ENCODE data around the gene GRIA1. TPM values are rescaled to one million over a fixed set of nuclear protein-coding genes. Genes with fewer than 3 reads are reported as not detected.
"Not testable (repeated sequence)": the region's sequence is repeated elsewhere in the genome, so short reads cannot be mapped to it uniquely, and the experiment has no call there.

Gene GRIA1
- total and polyA plus RNA-seq, 5 donors from 2014 or later: not detected

DNA sequence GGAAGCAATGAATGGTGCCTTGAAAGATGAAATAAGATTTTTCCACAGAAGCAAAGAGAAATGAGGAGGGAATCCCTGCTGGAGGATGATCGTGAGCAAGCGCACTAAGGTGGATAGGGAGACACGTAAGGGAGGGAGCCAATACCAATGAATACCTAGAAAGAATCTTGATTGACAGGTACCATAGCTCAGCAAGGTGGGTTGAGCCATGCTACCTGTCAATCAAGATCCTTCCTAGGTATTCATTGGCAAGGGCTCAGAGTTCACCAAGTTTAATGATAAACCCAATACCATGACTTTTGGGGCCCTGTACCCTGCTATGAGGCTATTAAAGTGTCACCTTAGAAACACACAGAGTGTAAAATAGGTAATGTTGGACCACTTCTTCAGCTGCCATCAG, 226.8 kb downstream of the GRIA1 start:
- no peak for ATAC-seq (ENCODE audit: low read depth in 2 of 2)
- peaks cover 0 to 6% (median 0%) of the 10 kb centered on the region in 7 donors for H3K9me3 Mint-ChIP-seq
- H3K27ac Mint-ChIP-seq: no peak overlapping the region
- no peaks in the 10 kb centered on the region for H3K4me1 Mint-ChIP-seq
- H3K4me3 Mint-ChIP-seq: no peak overlapping the region
- no peaks in the 10 kb centered on the region for H3K36me3 ChIP-seq (ENCODE audit: control insufficient read depth, insufficient read depth, low read length)
- H3K27me3 ChIP-seq (ENCODE audit: control insufficient read depth, insufficient read depth, low read length): no peaks in the 10 kb centered on the region
- no peak overlapping the region for H3K27ac ChIP-seq (ENCODE audit: insufficient read depth, low read length, poor library complexity, severe bottlenecking)
- DNase-seq: no peak
- H3K4me1 ChIP-seq (ENCODE audit: control insufficient read depth, insufficient read depth, low read length, poor library complexity, severe bottlenecking): no peaks in the 10 kb centered on the region
- no peaks in the 10 kb centered on the region for H3K36me3 Mint-ChIP-seq
- H3K9me3 ChIP-seq (ENCODE audit: control insufficient read depth in 2 of 2, low read length in 2 of 2): no peaks in the 10 kb centered on the region
- H3K27me3 Mint-ChIP-seq: no peaks in the 10 kb centered on the region
- H3K4me3 ChIP-seq (ENCODE audit: low read depth, low read length): no peak overlapping the region

DNA sequence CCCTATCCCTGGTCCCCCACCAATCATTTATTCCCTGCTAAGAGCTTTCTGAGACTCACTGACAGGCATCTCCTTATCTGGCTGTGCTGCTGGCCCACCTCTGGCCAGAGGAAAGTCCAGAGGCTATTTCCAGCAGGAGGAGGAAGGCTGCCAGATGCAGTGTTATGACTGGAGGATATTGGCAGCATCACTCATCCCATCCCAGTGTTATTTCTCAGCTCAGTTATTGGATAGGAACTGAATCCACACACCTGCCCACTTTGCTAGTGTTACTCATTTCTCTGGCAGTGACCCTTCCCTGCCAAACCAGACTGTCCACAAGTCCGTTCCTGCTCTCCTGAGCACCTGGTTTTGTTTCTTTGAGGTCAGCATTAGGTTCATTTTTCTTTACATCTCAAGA, 228.2 kb downstream of the GRIA1 start:
- Mint-ChIP-seq H3K4me1 (no peaks in the 10 kb centered on the region), H3K27ac (no peak overlapping the region), H3K36me3 (no peaks in the 10 kb centered on the region), H3K27me3 (no peaks in the 10 kb centered on the region), H3K9me3 (peaks cover 0 to 6% (median 0%) of the 10 kb centered on the region in 7 donors), H3K4me3 (no peak overlapping the region)
- no peaks in the 10 kb centered on the region for H3K9me3 ChIP-seq (ENCODE audit: control insufficient read depth in 2 of 2, low read length in 2 of 2)
- H3K4me3 ChIP-seq (ENCODE audit: low read depth, low read length): no peak overlapping the region
- DNase-seq (no peak), ATAC-seq (ENCODE audit: low read depth in 2 of 2) (no peak)
- no peak overlapping the region for H3K27ac ChIP-seq (ENCODE audit: insufficient read depth, low read length, poor library complexity, severe bottlenecking)
- H3K27me3 ChIP-seq (ENCODE audit: control insufficient read depth, insufficient read depth, low read length): no peaks in the 10 kb centered on the region
- no peaks in the 10 kb centered on the region for H3K36me3 ChIP-seq (ENCODE audit: control insufficient read depth, insufficient read depth, low read length)
- no peaks in the 10 kb centered on the region for H3K4me1 ChIP-seq (ENCODE audit: control insufficient read depth, insufficient read depth, low read length, poor library complexity, severe bottlenecking)

DNA sequence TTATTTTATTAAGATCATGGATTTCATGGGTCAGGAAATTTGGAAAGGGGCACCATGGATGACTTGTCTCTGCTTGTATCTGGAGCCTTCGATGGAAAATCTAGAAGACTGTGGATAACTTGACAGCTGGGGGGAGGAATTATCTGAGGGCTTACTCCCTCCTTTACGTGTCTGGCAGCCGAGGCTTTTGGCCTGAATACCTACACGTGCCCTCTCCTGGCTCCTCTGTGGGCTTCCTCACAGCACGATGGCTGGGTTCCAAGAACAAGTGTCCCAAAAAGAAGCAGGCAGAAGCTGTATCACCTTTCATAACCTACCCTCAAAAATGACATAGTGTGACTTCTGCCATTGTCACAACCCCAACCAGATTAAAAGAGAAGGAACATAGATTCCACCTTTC, 228.9 kb downstream of the GRIA1 start:
- H3K4me3 Mint-ChIP-seq: no peak overlapping the region
- no peak overlapping the region for H3K27ac ChIP-seq (ENCODE audit: insufficient read depth, low read length, poor library complexity, severe bottlenecking)
- no peaks in the 10 kb centered on the region for H3K4me1 ChIP-seq (ENCODE audit: control insufficient read depth, insufficient read depth, low read length, poor library complexity, severe bottlenecking)
- H3K4me3 ChIP-seq (ENCODE audit: low read depth, low read length): no peak overlapping the region
- H3K36me3 ChIP-seq (ENCODE audit: control insufficient read depth, insufficient read depth, low read length): no peaks in the 10 kb centered on the region
- no peaks in the 10 kb centered on the region for H3K4me1 Mint-ChIP-seq
- H3K27me3 ChIP-seq (ENCODE audit: control insufficient read depth, insufficient read depth, low read length): no peaks in the 10 kb centered on the region
- H3K9me3 Mint-ChIP-seq: peaks cover 0 to 6% (median 0%) of the 10 kb centered on the region in 7 donors
- DNase-seq (no peak), ATAC-seq (ENCODE audit: low read depth in 2 of 2) (no peak)
- H3K27ac Mint-ChIP-seq: no peak overlapping the region
- H3K27me3 Mint-ChIP-seq: no peaks in the 10 kb centered on the region
- H3K36me3 Mint-ChIP-seq: no peaks in the 10 kb centered on the region
- H3K9me3 ChIP-seq (ENCODE audit: control insufficient read depth in 2 of 2, low read length in 2 of 2): no peaks in the 10 kb centered on the region

DNA sequence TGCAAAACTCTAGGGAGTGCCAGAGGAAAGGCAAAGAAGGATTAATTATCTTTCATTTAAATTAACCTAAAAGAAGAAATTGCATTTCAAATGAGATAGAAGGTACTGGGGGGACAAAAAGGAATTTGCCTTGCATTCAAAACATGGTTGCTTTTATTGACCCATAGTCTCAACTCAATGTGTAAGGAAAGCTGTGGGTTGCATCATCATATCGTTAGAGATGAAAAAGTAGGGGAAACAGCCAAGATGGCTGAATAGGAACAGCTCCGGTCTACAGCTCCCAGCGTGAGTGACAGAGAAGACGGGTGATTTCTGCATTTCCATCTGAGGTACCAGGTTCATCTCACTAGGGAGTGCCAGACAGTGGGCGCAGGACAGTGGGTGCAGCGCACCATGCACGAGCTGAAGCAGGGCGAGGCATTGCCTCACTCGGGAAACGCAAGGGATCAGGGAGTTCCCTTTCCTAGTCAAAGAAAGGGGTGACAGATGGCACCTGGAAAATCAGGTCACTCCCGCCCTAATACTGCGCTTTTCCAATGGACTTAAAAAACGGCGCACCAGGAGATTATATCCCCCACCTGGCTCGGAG, 232.6 kb downstream of the GRIA1 start:
- H3K9me3 Mint-ChIP-seq; H3K9me3 ChIP-seq (ENCODE audit: control insufficient read depth in 2 of 2, low read length in 2 of 2); H3K36me3 ChIP-seq (ENCODE audit: control insufficient read depth, insufficient read depth, low read length); H3K27me3 Mint-ChIP-seq; H3K27me3 ChIP-seq (ENCODE audit: control insufficient read depth, insufficient read depth, low read length); H3K4me1 ChIP-seq (ENCODE audit: control insufficient read depth, insufficient read depth, low read length, poor library complexity, severe bottlenecking); H3K4me3 ChIP-seq (ENCODE audit: low read depth, low read length); ATAC-seq (ENCODE audit: low read depth in 2 of 2); DNase-seq; H3K27ac ChIP-seq (ENCODE audit: insufficient read depth, low read length, poor library complexity, severe bottlenecking); H3K27ac Mint-ChIP-seq; H3K36me3 Mint-ChIP-seq; H3K4me1 Mint-ChIP-seq; H3K4me3 Mint-ChIP-seq: not testable (repeated sequence)

DNA sequence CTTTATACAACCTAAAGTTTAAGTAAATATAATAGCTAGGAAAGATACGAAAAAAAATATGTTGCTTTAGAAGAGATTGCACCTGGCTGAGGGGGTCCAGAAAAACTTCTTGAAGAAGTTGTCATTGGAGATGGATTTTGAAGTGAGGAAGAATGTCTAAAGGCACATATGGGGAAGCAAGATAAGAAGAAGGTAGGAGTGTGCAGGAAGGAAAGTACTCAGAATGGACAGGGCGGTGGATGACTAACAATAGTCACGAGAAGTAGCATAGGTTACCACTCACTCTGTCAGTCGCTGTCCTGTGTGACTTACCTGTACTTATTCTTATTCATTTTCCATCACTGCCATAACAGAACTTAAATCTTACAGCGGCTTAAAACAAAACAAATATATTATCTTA, 251.6 kb downstream of the GRIA1 start:
- Histone ChIP-seq H3K4me3 (ENCODE audit: low read depth, low read length) (no peak overlapping the region), H3K4me1 (ENCODE audit: control insufficient read depth, insufficient read depth, low read length, poor library complexity, severe bottlenecking) (no peaks in the 10 kb centered on the region), H3K9me3 (ENCODE audit: control insufficient read depth in 2 of 2, low read length in 2 of 2) (no peaks in the 10 kb centered on the region), H3K36me3 (ENCODE audit: control insufficient read depth, insufficient read depth, low read length) (no peaks in the 10 kb centered on the region), H3K27ac (ENCODE audit: insufficient read depth, low read length, poor library complexity, severe bottlenecking) (no peak overlapping the region), H3K27me3 (ENCODE audit: control insufficient read depth, insufficient read depth, low read length) (no peaks in the 10 kb centered on the region)
- Mint-ChIP-seq H3K9me3 (peaks cover 0 to 1% (median 0%) of the 10 kb centered on the region in 7 donors), H3K4me3 (no peak overlapping the region), H3K4me1 (no peaks in the 10 kb centered on the region), H3K27me3 (no peaks in the 10 kb centered on the region), H3K36me3 (no peaks in the 10 kb centered on the region), H3K27ac (no peak overlapping the region)
- ATAC-seq (ENCODE audit: low read depth in 2 of 2): no peak
- DNase-seq: no peak

DNA sequence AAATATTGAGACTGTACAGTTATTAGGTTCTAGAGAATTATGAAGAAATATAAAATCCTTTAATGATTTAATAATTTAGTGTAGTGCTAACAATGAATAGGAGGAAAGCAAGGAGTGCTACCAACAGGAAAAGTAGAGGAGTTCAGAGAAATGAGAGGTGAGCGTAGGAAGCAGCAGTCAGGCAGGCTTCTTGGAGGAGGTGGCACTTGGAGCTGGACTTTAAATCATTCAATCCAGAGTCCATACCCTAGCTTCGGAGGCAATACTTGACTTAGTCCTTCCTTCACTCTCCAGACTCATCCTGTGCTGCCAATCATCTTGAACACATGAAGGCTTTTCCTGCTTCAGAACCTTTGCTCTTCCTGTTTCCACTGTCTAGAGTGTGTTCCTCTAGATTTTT, 254.3 kb downstream of the GRIA1 start:
- peaks cover 0 to 3% (median 0%) of the 10 kb centered on the region in 7 donors for H3K9me3 Mint-ChIP-seq
- H3K27ac ChIP-seq (ENCODE audit: insufficient read depth, low read length, poor library complexity, severe bottlenecking): no peak overlapping the region

DNA sequence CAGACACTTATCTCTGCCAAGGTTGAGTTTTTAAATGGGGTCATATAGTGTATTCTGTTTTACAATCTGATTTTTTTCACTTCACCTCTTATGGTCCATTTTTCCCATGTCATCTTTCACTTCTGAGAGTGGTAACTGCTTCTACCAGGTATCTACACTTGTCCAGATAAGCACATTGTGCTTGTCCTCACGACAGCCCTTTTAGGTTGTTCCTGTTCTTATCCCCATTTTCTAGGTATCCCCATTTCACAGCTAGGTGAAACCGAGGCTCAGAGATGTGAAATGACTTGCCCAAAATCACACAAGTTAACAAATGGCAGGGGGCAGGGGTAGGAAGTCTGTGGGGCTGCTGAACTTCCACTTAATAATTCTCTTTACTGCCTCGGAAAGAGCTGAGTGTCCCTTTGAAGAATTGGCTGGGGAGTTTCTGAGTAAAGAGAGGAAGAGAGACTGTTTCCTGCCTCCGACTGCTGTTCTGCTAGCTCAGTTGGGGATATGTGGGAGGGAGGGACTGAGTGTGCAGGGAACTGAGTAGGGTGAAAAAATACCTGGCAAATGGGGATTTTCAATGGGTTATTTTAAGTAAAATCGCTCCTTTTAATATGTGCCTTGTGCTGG, 255.4 kb downstream of the GRIA1 start:
- no peak for DNase-seq
- H3K9me3 Mint-ChIP-seq: peaks cover 0 to 3% (median 0%) of the 10 kb centered on the region in 7 donors
- Histone ChIP-seq H3K4me3 (ENCODE audit: low read depth, low read length) (no peak overlapping the region), H3K27me3 (ENCODE audit: control insufficient read depth, insufficient read depth, low read length) (no peaks in the 10 kb centered on the region), H3K4me1 (ENCODE audit: control insufficient read depth, insufficient read depth, low read length, poor library complexity, severe bottlenecking) (no peaks in the 10 kb centered on the region), H3K36me3 (ENCODE audit: control insufficient read depth, insufficient read depth, low read length) (no peaks in the 10 kb centered on the region), H3K27ac (ENCODE audit: insufficient read depth, low read length, poor library complexity, severe bottlenecking) (no peak overlapping the region), H3K9me3 (ENCODE audit: control insufficient read depth in 2 of 2, low read length in 2 of 2) (no peaks in the 10 kb centered on the region)
- H3K27me3 Mint-ChIP-seq: no peaks in the 10 kb centered on the region
- H3K4me3 Mint-ChIP-seq: no peak overlapping the region
- peak overlapping the region in 1 of 3 donors; percentile 15 for H3K27ac Mint-ChIP-seq
- no peaks in the 10 kb centered on the region for H3K4me1 Mint-ChIP-seq
- H3K36me3 Mint-ChIP-seq: no peaks in the 10 kb centered on the region
- ATAC-seq (ENCODE audit: low read depth in 2 of 2): no peak

More for the DNA sequence above, 254.3 kb downstream of the GRIA1 start:
- Histone ChIP-seq H3K9me3 (ENCODE audit: control insufficient read depth in 2 of 2, low read length in 2 of 2) (no peaks in the 10 kb centered on the region), H3K36me3 (ENCODE audit: control insufficient read depth, insufficient read depth, low read length) (no peaks in the 10 kb centered on the region), H3K4me3 (ENCODE audit: low read depth, low read length) (no peak overlapping the region), H3K4me1 (ENCODE audit: control insufficient read depth, insufficient read depth, low read length, poor library complexity, severe bottlenecking) (no peaks in the 10 kb centered on the region), H3K27me3 (ENCODE audit: control insufficient read depth, insufficient read depth, low read length) (no peaks in the 10 kb centered on the region)
- no peaks in the 10 kb centered on the region for H3K4me1 Mint-ChIP-seq
- H3K27me3 Mint-ChIP-seq: no peaks in the 10 kb centered on the region
- no peak overlapping the region for H3K4me3 Mint-ChIP-seq
- no peak overlapping the region for H3K27ac Mint-ChIP-seq
- ATAC-seq (ENCODE audit: low read depth in 2 of 2) (no peak), DNase-seq (no peak)
- no peaks in the 10 kb centered on the region for H3K36me3 Mint-ChIP-seq

DNA sequence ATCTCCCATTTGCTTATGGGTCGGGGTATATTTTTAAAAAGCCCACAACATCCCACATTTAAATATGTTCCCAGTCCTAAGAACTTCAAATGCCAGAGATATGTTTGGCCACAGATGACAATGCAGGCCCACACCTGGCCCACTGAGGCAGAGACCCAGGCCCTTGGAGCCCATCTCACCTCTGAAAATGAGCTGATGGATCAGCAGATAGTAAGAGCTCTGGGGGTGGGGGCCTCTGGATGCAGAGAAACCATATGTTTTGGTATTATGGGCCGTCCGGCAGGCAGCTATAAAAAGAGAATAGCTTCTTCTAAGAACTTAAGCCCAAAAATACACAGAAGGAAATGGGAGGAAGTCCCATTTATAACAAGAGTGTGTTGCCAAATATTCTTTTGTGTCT, 256.0 kb downstream of the GRIA1 start:
- DNase-seq (no peak), ATAC-seq (ENCODE audit: low read depth in 2 of 2) (no peak)
- no peaks in the 10 kb centered on the region for H3K4me1 Mint-ChIP-seq
- H3K27ac Mint-ChIP-seq: no peak overlapping the region
- Histone ChIP-seq H3K4me3 (ENCODE audit: low read depth, low read length) (no peak overlapping the region), H3K27ac (ENCODE audit: insufficient read depth, low read length, poor library complexity, severe bottlenecking) (no peak overlapping the region), H3K36me3 (ENCODE audit: control insufficient read depth, insufficient read depth, low read length) (no peaks in the 10 kb centered on the region), H3K9me3 (ENCODE audit: control insufficient read depth in 2 of 2, low read length in 2 of 2) (no peaks in the 10 kb centered on the region), H3K4me1 (ENCODE audit: control insufficient read depth, insufficient read depth, low read length, poor library complexity, severe bottlenecking) (no peaks in the 10 kb centered on the region), H3K27me3 (ENCODE audit: control insufficient read depth, insufficient read depth, low read length) (no peaks in the 10 kb centered on the region)
- no peaks in the 10 kb centered on the region for H3K27me3 Mint-ChIP-seq
- no peak overlapping the region for H3K4me3 Mint-ChIP-seq
- H3K9me3 Mint-ChIP-seq: peaks cover 0 to 3% (median 0%) of the 10 kb centered on the region in 7 donors
- no peaks in the 10 kb centered on the region for H3K36me3 Mint-ChIP-seq
